Spleen (tissue), 11 donors: ENCODE results near the gene MRC1. TPM values are rescaled to one million over a fixed set of nuclear protein-coding genes. Genes with fewer than 3 reads are reported as not detected.

Source experiments
- DNase-seq: peaks from one replicate; pipeline ENCODE4 v3.0.0-alpha.2; 2020
- H3K27ac ChIP-seq, 8 donors: fragments of 200-600 bp; sonication (generic) in 7 of 8; 1 replicate in 4 of 8; 2 replicates in 4 of 8; pipeline versions ENCODE4 v1.5.0 to v1.8.0; 2016 to 2021; ENCODE audit warnings: inconsistent platforms in 4 of 8, mild to moderate bottlenecking in 4 of 8, moderate library complexity in 1 of 8
- H3K27me3 ChIP-seq, 7 donors: fragments of 200-600 bp; sonication (generic) in 6 of 7; replicated peaks in 1 of 7; 1 replicate in 4 of 7; 2 replicates in 3 of 7; pipeline versions ENCODE4 v1.5.0 to v1.8.0; 2016 to 2021; ENCODE audit warnings: inconsistent platforms in 3 of 7, mild to moderate bottlenecking in 1 of 7
- H3K36me3 ChIP-seq, 6 donors: fragments of 200-600 bp; sonication (generic) in 5 of 6; 1 replicate in 4 of 6; 2 replicates in 2 of 6; pipeline versions ENCODE4 v1.5.0 to v1.8.0; 2016 to 2021; ENCODE audit warnings: inconsistent platforms in 2 of 6
- H3K4me1 ChIP-seq, 6 donors: fragments of 200-600 bp; sonication (generic) in 5 of 6; 1 replicate in 3 of 6; 2 replicates in 3 of 6; pipeline versions ENCODE4 v1.5.0 to v1.8.0; 2016 to 2021; ENCODE audit warnings: inconsistent platforms in 3 of 6
- H3K4me3 ChIP-seq, 8 donors: fragments of 200-600 bp; sonication (generic) in 7 of 8; 1 replicate in 4 of 8; 2 replicates in 4 of 8; pipeline versions ENCODE4 v1.5.0 to v1.8.0; 2016 to 2021; ENCODE audit warnings: inconsistent platforms in 4 of 8, mild to moderate bottlenecking in 4 of 8, moderate library complexity in 2 of 8
- H3K9me3 ChIP-seq, 8 donors: fragments of 200-600 bp; sonication (generic) in 7 of 8; 1 replicate in 4 of 8; 2 replicates in 4 of 8; pipeline versions ENCODE4 v1.5.0 to v1.8.0; 2016 to 2021; ENCODE audit warnings: inconsistent platforms in 4 of 8
- POLR2A ChIP-seq, 3 donors: fragments of 450-650 bp; IDR thresholded peaks; one replicate each; pipeline ENCODE4 v1.5.1; 2017; ENCODE audit warnings: antibody characterized with exemption in 3 of 3, mild to moderate bottlenecking in 1 of 3
- POLR2AphosphoS5 ChIP-seq, 3 donors: sonication (generic); formaldehyde crosslinking; IDR thresholded peaks; one replicate each; pipeline ENCODE4 v1.5.1; 2017; ENCODE audit warnings: antibody characterized with exemption in 3 of 3
- WGBS, 5 donors: extraction: QIAGEN DNeasy Blood & Tissue Kit in 3 of 5; methylation state at CpG; one replicate each; pipeline versions ENCODE4 v1.1.5 to v1.1.7; 2013 to 2018; 5-methylcytosine and 5-hydroxymethylcytosine counted together
- intact Hi-C: fragments of 100-400 bp; cut with DNase I; formaldehyde crosslinking; loops from one replicate; pipeline ENCODE4 v1.15.0; 2023; ENCODE audit warnings: low total_unique reads
- polyA plus RNA-seq, 3 donors: library from polyadenylated mRNA; stranded (reverse); fragments of 200-250 nt; gene quantifications; one replicate each; pipeline ENCODE4 v1.2.1, GENCODE V29; 2013
- total RNA-seq, 7 donors: library from RNA; depleted of rRNA in 3 of 7; stranded (reverse); fragments of >200 nt in 3 of 7; fragmentation: NEBNext Ultra II Directional in 4 of 7; extraction: Animal tissue kit (Norgen Biotek cat#: 25700) in 4 of 7; gene quantifications; one replicate each; pipeline versions ENCODE4 v1.1.0 to v1.2.1, GENCODE V29; 2016 to 2021
- TF ChIP-seq, protein P1 (sequence below), 11 experiments: fragments of 200-600 bp in 7 of 11; fragments of 450-650 bp in 4 of 11; sonication (generic) in 4 of 11; IDR thresholded peaks in 8 of 11; conservative IDR thresholded peaks in 3 of 11; 1 replicate in 7 of 11; 2 replicates in 4 of 11; pipeline versions ENCODE4 v1.4.0 to v1.8.0; 2016 to 2021; ENCODE audit warnings: antibody characterized with exemption in 11 of 11, inconsistent platforms in 4 of 11, mild to moderate bottlenecking in 1 of 11
- donor health status: healthy with polysubstance abuse.
- donor health status: DM: no; HTN: no; CAD: no; lungs with moderate emphysema.
- donor health status: DM: no; HTN: no; CAD: no.
- donor health status: Bipolar disorder and iron deficiency.
- donor health status: healthy.
- donor health status: DM: no; HTN: no; CAD: no.
- donor health status: DM: yes; HTN: yes; CAD: no.

Gene MRC1
- total and polyA plus RNA-seq, 10 donors: 9.9 to 370 (median 129) TPM

DNA sequence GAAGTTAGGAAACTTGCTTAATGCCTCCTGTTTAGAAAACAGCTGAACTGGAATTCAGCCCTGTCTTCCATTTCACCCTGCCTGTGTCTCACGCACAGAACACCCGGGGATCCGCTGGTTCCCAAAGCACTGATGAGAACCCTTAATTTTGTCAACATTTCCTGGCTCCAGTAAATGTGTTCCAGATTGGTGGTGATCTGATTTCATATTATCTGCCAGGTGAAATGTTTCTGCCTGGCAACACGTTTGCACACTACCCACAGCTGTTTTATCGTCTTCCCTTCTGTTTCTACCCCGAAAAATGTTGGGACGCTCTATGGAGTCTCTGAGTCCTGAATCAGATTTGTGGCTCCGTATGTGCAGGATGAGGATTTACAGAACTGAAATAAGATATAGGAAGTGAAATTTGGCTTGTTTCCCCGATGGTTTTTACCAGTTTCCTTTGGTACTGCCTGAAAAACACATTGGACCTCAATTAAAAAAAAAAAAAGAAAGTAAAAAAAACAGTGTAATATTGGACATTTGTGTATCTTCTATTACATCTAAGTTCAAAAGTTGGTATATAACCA, 29.0 kb downstream of the MRC1 start:
- peak overlapping the region in 7 of 8 donors; percentile 45 to 74 (median 69) for H3K27ac ChIP-seq
- 21 to 39% (median 24%) methylated on average over 9 of the region's 9 CpGs for WGBS, 5 donors
- H3K4me1 ChIP-seq: peaks cover 7 to 37% (median 31%) of the 10 kb centered on the region in 6 donors
- TF ChIP-seq POLR2AphosphoS5 (IDR thresholded peaks at IDR 0.05) (no peak), POLR2A (IDR thresholded peaks at IDR 0.05) (no peak)
- TF ChIP-seq, protein P1, sequence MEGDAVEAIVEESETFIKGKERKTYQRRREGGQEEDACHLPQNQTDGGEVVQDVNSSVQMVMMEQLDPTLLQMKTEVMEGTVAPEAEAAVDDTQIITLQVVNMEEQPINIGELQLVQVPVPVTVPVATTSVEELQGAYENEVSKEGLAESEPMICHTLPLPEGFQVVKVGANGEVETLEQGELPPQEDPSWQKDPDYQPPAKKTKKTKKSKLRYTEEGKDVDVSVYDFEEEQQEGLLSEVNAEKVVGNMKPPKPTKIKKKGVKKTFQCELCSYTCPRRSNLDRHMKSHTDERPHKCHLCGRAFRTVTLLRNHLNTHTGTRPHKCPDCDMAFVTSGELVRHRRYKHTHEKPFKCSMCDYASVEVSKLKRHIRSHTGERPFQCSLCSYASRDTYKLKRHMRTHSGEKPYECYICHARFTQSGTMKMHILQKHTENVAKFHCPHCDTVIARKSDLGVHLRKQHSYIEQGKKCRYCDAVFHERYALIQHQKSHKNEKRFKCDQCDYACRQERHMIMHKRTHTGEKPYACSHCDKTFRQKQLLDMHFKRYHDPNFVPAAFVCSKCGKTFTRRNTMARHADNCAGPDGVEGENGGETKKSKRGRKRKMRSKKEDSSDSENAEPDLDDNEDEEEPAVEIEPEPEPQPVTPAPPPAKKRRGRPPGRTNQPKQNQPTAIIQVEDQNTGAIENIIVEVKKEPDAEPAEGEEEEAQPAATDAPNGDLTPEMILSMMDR (IDR thresholded peaks at IDR 0.05 in 8 of 11, conservative IDR thresholded peaks at IDR 0.05 in 3 of 11): no peak
- H3K4me3 ChIP-seq: no peak overlapping the region
- peaks cover 0 to 25% (median 0%) of the 10 kb centered on the region in 6 donors for H3K36me3 ChIP-seq
- intact Hi-C loops: loop anchor here (10.0 kb wide), 1 partner anchor 93 kb away; no protein-coding TSS in a partner anchor
- no peak for DNase-seq
- peaks cover 0 to 4% (median 0%) of the 10 kb centered on the region in 7 donors for H3K27me3 ChIP-seq
- no peaks in the 10 kb centered on the region for H3K9me3 ChIP-seq

DNA sequence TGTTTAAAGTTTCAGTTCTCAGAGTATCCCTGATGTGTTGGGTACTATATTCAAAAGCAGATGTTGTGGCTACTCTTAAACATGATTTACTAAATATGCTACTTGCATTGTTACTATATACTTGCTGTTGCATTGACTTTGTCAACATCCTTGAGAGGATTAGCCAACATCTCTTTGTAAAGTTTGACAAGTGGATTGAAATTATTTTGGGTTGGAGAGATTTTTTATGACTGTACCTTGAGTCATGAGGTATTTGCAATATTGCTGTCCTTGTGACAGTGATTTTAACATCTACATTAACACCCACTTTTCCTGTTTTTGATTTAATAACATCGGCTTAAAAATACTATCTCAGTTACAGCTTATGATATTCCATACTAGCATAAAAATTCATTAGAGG, 31.9 kb downstream of the MRC1 start:
- 64 to 80% (median 73%) methylated on average over 1 of the region's 1 CpG for WGBS, 5 donors
- Histone ChIP-seq H3K4me1 (peaks cover 7 to 34% (median 26%) of the 10 kb centered on the region in 6 donors), H3K9me3 (no peaks in the 10 kb centered on the region), H3K27ac (no peak overlapping the region), H3K4me3 (no peak overlapping the region), H3K36me3 (peaks cover 0 to 18% (median 0%) of the 10 kb centered on the region in 6 donors), H3K27me3 (peaks cover 0 to 4% (median 0%) of the 10 kb centered on the region in 7 donors)
- TF ChIP-seq POLR2A (IDR thresholded peaks at IDR 0.05) (no peak), POLR2AphosphoS5 (IDR thresholded peaks at IDR 0.05) (no peak)
- TF ChIP-seq, protein P1 (IDR thresholded peaks at IDR 0.05 in 8 of 11, conservative IDR thresholded peaks at IDR 0.05 in 3 of 11): no peak
- no peak for DNase-seq
- intact Hi-C loops: no loop called here

DNA sequence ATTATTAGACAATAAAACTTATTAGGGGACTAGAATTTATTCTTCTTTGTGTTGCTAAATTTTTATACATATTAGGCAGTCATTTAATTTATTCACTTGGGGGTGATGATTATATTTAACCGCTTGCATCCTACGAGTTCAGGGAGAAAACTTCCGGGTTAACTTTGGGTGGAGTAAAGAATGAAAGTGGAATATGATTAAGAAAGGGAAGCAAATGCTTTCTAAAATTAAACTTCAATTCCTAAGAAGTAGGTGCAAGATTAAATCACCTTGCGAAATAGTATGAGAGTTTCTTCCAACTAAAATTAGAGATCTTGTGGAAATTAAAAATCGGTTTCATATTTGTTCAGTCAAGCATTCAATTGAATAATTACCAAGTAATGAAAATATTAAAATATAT, 33.5 kb downstream of the MRC1 start:
- Histone ChIP-seq H3K9me3 (no peaks in the 10 kb centered on the region), H3K4me3 (no peak overlapping the region), H3K27me3 (no peaks in the 10 kb centered on the region), H3K36me3 (peaks cover 0 to 22% (median 0%) of the 10 kb centered on the region in 6 donors), H3K4me1 (peaks cover 7 to 22% (median 15%) of the 10 kb centered on the region in 6 donors), H3K27ac (no peak overlapping the region)
- DNase-seq: no peak
- no peak for TF ChIP-seq POLR2AphosphoS5 (IDR thresholded peaks at IDR 0.05)
- TF ChIP-seq, protein P1 (IDR thresholded peaks at IDR 0.05 in 8 of 11, conservative IDR thresholded peaks at IDR 0.05 in 3 of 11): no peak
- TF ChIP-seq POLR2A (IDR thresholded peaks at IDR 0.05): no peak
- intact Hi-C loops: no loop called here
- 78 to 83% (median 81%) methylated on average over 5 of the region's 5 CpGs for WGBS, 5 donors

DNA sequence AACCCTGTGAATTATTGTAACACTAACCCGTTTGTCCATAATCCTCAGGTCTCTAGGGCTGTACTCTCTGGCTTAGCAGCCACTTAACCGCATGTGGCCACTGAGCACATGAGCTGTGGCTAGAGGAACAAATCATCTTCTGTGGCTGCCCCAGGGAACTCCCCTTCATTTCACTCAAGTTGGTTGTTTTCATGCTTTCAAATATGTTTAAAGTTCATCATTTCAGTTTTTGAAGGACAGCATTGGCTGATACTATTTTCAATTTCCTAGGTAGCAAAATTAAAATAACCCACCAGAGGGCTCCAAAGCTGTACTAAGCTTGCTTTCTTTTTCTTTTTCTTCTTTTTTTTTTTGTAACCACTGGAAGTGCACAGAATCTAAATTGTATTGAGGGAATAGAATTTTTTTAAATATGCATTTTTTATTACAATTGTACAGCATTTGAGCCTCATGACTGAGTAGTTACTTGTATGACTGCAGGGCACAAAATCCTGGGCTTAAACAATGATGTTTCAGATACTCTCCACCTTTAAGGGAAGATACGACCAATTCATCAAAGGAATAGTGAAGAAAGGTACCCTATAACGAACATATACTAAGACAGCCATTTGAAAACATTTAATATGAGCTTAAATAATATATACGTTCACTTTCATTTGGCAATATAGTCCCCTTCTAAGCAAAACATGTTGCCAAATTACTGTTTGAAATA, 38.6 kb downstream of the MRC1 start:
- Histone ChIP-seq H3K4me1 (peaks cover 0 to 23% (median 6%) of the 10 kb centered on the region in 6 donors), H3K36me3 (peaks cover 0 to 35% (median 0%) of the 10 kb centered on the region in 6 donors), H3K27me3 (no peaks in the 10 kb centered on the region), H3K27ac (peak overlapping the region in 1 of 8 donors; percentile 8), H3K4me3 (no peak overlapping the region), H3K9me3 (no peaks in the 10 kb centered on the region)
- TF ChIP-seq POLR2A (IDR thresholded peaks at IDR 0.05) (no peak), POLR2AphosphoS5 (IDR thresholded peaks at IDR 0.05) (no peak)
- TF ChIP-seq, protein P1 (IDR thresholded peaks at IDR 0.05 in 8 of 11, conservative IDR thresholded peaks at IDR 0.05 in 3 of 11): peak in 5 of 11 experiments; percentile 14 to 40 (median 22)
- 59 to 81% (median 65%) methylated on average over 5 of the region's 5 CpGs for WGBS, 5 donors
- intact Hi-C loops: no loop called here
- DNase-seq: no peak
